GM18498 (cell line): Measurements from ENCODE around the gene PLXNC1.
A peak's percentile ranks its signal among the peaks of the same experiment; 100 is the strongest.

Experiments
- ATAC-seq: cut with Tn5 transposase; IDR thresholded peaks from one replicate; pipeline ENCODE4 v1.9.1; 2021; ENCODE audit warnings: mild to moderate bottlenecking, moderate library complexity; ENCODE audit not compliant: unreplicated experiment

The PLXNC1 gene

GRCh38 chr12:94133964-94134795 is 14.2 kb upstream of the PLXNC1 start:
- ATAC-seq = no peak

- no peak for ATAC-seq
Measured at GRCh38 chr12:94135896-94136295, 12.5 kb upstream of the PLXNC1 start.

GRCh38 chr12:94139816-94140215 is 8.6 kb upstream of the PLXNC1 start:
- ATAC-seq = no peak

GRCh38 chr12:94140556-94140955 is 7.8 kb upstream of the PLXNC1 start:
- no peak for ATAC-seq

GRCh38 chr12:94141004-94141764 is 7.2 kb upstream of the PLXNC1 start:
- no peak for ATAC-seq

GRCh38 chr12:94141892-94142291 is 6.5 kb upstream of the PLXNC1 start:
- no peak for ATAC-seq

GRCh38 chr12:94143438-94143837 is 4.9 kb upstream of the PLXNC1 start:
- ATAC-seq = no peak

- ATAC-seq = no peak
Measured at GRCh38 chr12:94143951-94144350, 4.4 kb upstream of the PLXNC1 start.

- no peak for ATAC-seq
Measured at GRCh38 chr12:94144781-94145180, 3.6 kb upstream of the PLXNC1 start.

GRCh38 chr12:94145191-94145983 is 3.0 kb upstream of the PLXNC1 start:
- no peak for ATAC-seq

- ATAC-seq = no peak
Measured at GRCh38 chr12:94146166-94146936, 2.0 kb upstream of the PLXNC1 start.

- ATAC-seq = no peak
Measured at GRCh38 chr12:94147387-94147990, 888 bp upstream of the PLXNC1 start.

- no peak for ATAC-seq
Measured at GRCh38 chr12:94148739-94149118, 352 bp downstream of the PLXNC1 start.

GRCh38 chr12:94149119-94149780 is 873 bp downstream of the PLXNC1 start:
- peak; percentile 35 for ATAC-seq

GRCh38 chr12:94149781-94150239 is 1.4 kb downstream of the PLXNC1 start:
- ATAC-seq = no peak

GRCh38 chr12:94150240-94151121 is 2.1 kb downstream of the PLXNC1 start:
- ATAC-seq = no peak

GRCh38 chr12:94151582-94151981 is 3.2 kb downstream of the PLXNC1 start:
- ATAC-seq = no peak

GRCh38 chr12:94152292-94153078 is 4.1 kb downstream of the PLXNC1 start:
- no peak for ATAC-seq
